ENCODE measurements around the gene AGAP4. TPM values are rescaled to one million over a fixed set of nuclear protein-coding genes. Genes with fewer than 3 reads are reported as not detected.
A peak's percentile ranks its signal among the peaks of the same experiment; 100 is the strongest.
"Not testable (repeated sequence)": the region's sequence is repeated elsewhere in the genome, so short reads cannot be mapped to it uniquely, and the experiment has no call there.

The AGAP4 gene
- total RNA-seq, result 10 to 100 TPM; 16.3 to 19.8 TPM

DNA sequence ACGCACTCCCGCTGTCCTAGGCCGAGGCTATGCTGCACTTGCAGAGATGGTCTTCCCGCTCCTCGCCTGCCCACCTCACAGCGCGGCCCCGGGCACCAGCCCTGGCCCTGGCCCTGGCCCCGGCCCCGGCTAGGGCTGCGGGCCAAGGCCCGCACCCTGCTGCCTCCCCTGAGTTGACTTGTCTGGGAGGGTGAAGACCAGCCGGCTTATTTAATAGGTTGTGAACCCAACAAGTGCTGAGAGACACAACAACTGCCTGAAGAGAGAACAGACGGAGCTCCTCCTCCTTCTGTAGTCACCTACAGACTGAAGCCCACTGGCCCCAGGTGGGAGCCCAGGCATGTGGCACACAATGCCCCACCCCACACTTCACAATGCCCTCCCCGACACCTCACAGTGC lies at the start of gene AGAP4:
Gene AGAP4 (minus strand): TSS at position 101 of the 400 bp plus-strand sequence. CDS start 153 bp downstream, outside the sequence.
- CTCF ChIA-PET; H3K36me3 Mint-ChIP-seq (ENCODE audit: low read depth); POLR2A ChIA-PET; H3K4me1 Mint-ChIP-seq (ENCODE audit: low read depth); ATAC-seq; H3K27ac Mint-ChIP-seq; DNase-seq; H3K27me3 Mint-ChIP-seq; intact Hi-C loops (cut with micrococcal nuclease); H3K9me3 Mint-ChIP-seq; H3K4me3 Mint-ChIP-seq: not testable (repeated sequence)

DNA sequence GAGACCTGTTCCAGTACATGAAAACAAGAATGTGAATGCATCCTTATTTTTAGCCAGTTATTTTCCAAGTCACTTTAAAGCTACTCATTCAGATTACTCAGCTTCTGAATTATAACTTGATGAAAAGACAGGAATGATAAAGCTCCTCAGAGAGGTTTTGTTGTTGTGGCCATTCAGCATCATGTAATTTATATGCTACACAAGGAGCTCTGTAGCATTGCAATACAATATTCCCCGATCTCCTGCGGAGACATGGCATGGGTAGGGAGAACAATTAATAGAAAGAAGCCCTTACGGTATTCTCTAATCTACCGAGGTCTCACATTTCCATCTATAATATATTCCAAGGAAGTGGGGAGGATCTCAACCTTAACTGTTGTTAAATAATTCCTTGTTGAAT lies 43.4 kb upstream of the AGAP4 start:
- DNase-seq; intact Hi-C loops (cut with micrococcal nuclease); CTCF ChIA-PET; H3K27ac Mint-ChIP-seq; H3K4me1 Mint-ChIP-seq (ENCODE audit: low read depth); H3K9me3 Mint-ChIP-seq; H3K36me3 Mint-ChIP-seq (ENCODE audit: low read depth); ATAC-seq; H3K27me3 Mint-ChIP-seq; POLR2A ChIA-PET; H3K4me3 Mint-ChIP-seq: not testable (repeated sequence)

DNA sequence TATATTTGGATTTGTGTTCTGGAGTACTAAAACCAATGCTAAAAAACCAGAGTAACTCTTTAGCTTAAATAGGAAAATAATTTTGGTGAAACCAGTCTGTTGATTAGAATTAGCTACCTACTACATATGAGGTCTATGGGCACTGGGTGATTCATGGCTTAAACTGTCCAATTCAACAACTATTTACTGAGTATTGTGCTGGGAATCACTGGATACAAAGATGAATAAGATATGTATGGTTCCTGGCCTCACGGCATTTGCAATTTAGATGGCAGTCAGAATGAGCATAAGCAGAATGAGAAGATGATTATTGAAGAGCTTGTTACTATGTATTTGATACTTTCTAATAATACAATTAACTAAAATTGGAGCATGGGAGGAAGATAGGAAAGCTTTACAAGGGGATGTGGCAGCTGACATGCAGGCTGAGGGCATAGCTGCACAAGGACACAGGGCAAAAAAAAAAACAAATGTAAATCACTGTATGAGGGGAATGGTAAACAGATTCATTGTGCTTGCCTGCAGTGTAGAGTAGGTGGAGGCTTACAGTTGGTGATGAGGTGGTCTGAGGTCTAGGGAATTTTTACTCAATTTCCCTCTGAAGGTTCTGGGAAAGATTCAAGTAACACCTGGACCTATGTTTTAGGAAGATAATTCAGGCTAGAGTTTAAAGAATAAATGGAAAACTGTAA lies 42.4 kb upstream of the AGAP4 start:
- DNase-seq; POLR2A ChIA-PET; H3K9me3 Mint-ChIP-seq; H3K36me3 Mint-ChIP-seq (ENCODE audit: low read depth); H3K4me1 Mint-ChIP-seq (ENCODE audit: low read depth); intact Hi-C loops (cut with micrococcal nuclease); CTCF ChIA-PET; ATAC-seq; H3K27me3 Mint-ChIP-seq; H3K27ac Mint-ChIP-seq; H3K4me3 Mint-ChIP-seq: not testable (repeated sequence)

DNA sequence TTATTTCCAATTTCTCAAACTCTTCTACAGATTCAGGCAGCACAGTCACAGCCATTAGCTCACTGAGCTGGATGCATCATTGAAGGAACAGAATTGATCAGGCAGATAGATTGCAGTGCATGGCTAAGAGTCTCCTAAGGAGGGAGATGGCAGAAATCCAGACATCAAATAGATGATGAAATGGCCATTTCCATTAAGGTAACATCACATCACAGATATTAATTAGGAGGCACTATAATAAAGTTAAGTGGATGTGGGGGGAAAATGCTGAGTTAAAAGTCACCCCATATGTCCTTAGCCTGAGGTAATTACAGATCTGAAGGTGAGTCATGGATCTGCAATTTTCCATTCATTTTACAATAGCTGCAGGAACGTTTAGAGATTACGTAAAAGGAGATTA lies 35.6 kb upstream of the AGAP4 start:
- CTCF ChIA-PET; H3K9me3 Mint-ChIP-seq; POLR2A ChIA-PET; H3K27ac Mint-ChIP-seq; DNase-seq; H3K27me3 Mint-ChIP-seq; H3K4me1 Mint-ChIP-seq (ENCODE audit: low read depth); intact Hi-C loops (cut with micrococcal nuclease); H3K36me3 Mint-ChIP-seq (ENCODE audit: low read depth); ATAC-seq; H3K4me3 Mint-ChIP-seq: not testable (repeated sequence)

- POLR2A ChIA-PET; H3K4me3 Mint-ChIP-seq; H3K36me3 Mint-ChIP-seq (ENCODE audit: low read depth); H3K4me1 Mint-ChIP-seq (ENCODE audit: low read depth); intact Hi-C loops (cut with micrococcal nuclease); H3K9me3 Mint-ChIP-seq; CTCF ChIA-PET; ATAC-seq; H3K27ac Mint-ChIP-seq; DNase-seq; H3K27me3 Mint-ChIP-seq: not testable (repeated sequence)
Measured at GRCh38 chr10:45865404-45865803, 18.1 kb upstream of the AGAP4 start.

GRCh38 chr10:45864264-45864663 lies 17.0 kb upstream of the AGAP4 start:
- H3K36me3 Mint-ChIP-seq (ENCODE audit: low read depth); H3K9me3 Mint-ChIP-seq; H3K4me3 Mint-ChIP-seq; DNase-seq; POLR2A ChIA-PET; H3K27me3 Mint-ChIP-seq; ATAC-seq; H3K27ac Mint-ChIP-seq; CTCF ChIA-PET; H3K4me1 Mint-ChIP-seq (ENCODE audit: low read depth); intact Hi-C loops (cut with micrococcal nuclease): not testable (repeated sequence)

DNA sequence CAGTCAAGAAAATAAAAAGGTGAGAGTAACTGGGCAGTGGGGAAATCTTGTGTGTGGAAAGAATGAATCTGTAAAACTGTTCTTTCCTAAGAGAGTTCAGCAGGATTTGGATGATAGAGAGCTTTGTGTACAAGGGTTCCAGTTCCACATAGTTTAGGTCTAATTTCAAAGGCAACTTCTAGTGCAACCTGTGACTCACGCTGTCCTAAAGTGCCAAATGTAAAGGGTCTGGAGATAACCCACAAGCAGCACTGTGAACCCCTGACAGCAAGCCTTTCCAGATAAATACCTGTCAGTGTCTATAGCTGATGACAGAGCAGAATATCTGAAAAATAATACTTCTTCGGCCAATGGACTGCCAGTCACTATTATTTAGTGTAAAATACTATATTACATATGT lies 16.3 kb upstream of the AGAP4 start:
- intact Hi-C loops (cut with micrococcal nuclease); POLR2A ChIA-PET; CTCF ChIA-PET; H3K36me3 Mint-ChIP-seq (ENCODE audit: low read depth); H3K27ac Mint-ChIP-seq; H3K4me3 Mint-ChIP-seq; DNase-seq; H3K9me3 Mint-ChIP-seq; H3K4me1 Mint-ChIP-seq (ENCODE audit: low read depth); ATAC-seq; H3K27me3 Mint-ChIP-seq: not testable (repeated sequence)

DNA sequence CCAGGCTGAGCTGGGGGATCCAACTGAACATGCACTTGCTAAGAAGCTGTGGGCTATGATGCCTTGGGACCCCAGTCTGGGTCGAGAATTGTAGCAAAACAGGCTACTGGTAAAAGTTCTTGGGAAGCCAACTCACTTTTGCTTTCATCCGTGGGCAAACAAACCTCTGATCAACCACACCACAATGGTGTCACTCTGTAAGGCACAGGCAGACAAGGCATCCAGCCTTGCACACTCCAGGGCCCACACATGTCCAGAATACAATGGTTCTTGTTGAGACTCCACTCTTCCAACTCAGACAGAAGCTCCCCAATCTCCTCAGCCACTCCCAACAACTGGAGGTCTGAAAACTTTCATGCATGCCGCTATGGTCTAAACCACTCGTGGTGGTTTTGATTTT lies 10.6 kb upstream of the AGAP4 start:
- DNase-seq; H3K27me3 Mint-ChIP-seq; H3K36me3 Mint-ChIP-seq (ENCODE audit: low read depth); H3K9me3 Mint-ChIP-seq; POLR2A ChIA-PET; H3K4me3 Mint-ChIP-seq; CTCF ChIA-PET; intact Hi-C loops (cut with micrococcal nuclease); H3K27ac Mint-ChIP-seq; H3K4me1 Mint-ChIP-seq (ENCODE audit: low read depth): not testable (repeated sequence)
- peak; percentile 45 for ATAC-seq

- H3K9me3 Mint-ChIP-seq; POLR2A ChIA-PET; H3K4me3 Mint-ChIP-seq; H3K27me3 Mint-ChIP-seq; H3K27ac Mint-ChIP-seq; H3K36me3 Mint-ChIP-seq (ENCODE audit: low read depth); ATAC-seq; CTCF ChIA-PET; DNase-seq; intact Hi-C loops (cut with micrococcal nuclease); H3K4me1 Mint-ChIP-seq (ENCODE audit: low read depth): not testable (repeated sequence)
Measured at GRCh38 chr10:45848467-45848866, 1.2 kb upstream of the AGAP4 start.

- CTCF ChIA-PET; H3K9me3 Mint-ChIP-seq; intact Hi-C loops (cut with micrococcal nuclease); H3K36me3 Mint-ChIP-seq (ENCODE audit: low read depth); H3K4me1 Mint-ChIP-seq (ENCODE audit: low read depth); H3K4me3 Mint-ChIP-seq; H3K27me3 Mint-ChIP-seq; H3K27ac Mint-ChIP-seq; DNase-seq; ATAC-seq; POLR2A ChIA-PET: not testable (repeated sequence)
Measured at GRCh38 chr10:45822918-45823317, 24.4 kb downstream of the AGAP4 start.

- H3K4me3 Mint-ChIP-seq; POLR2A ChIA-PET; H3K36me3 Mint-ChIP-seq (ENCODE audit: low read depth); CTCF ChIA-PET; intact Hi-C loops (cut with micrococcal nuclease); H3K27me3 Mint-ChIP-seq; DNase-seq; H3K9me3 Mint-ChIP-seq; H3K27ac Mint-ChIP-seq; H3K4me1 Mint-ChIP-seq (ENCODE audit: low read depth); ATAC-seq: not testable (repeated sequence)
Measured at GRCh38 chr10:45820107-45820830, 27.0 kb downstream of the AGAP4 start.
